HepG2 (cell line): ENCODE measurements around the gene CEBPE. TPM values are rescaled to one million over a fixed set of nuclear protein-coding genes. Genes with fewer than 3 reads are reported as not detected.
A peak's percentile ranks its signal among the peaks of the same experiment; 100 is the strongest.

Source experiments
- ATAC-seq: fragments of 200-7000 bp; cut with Tn5 transposase; 3 replicates; pipeline ENCODE4 v1.9.1; 2020; ENCODE audit warnings: mild to moderate bottlenecking, moderate library complexity
- BruUV-seq: library from RNA; stranded (reverse); fragments of 400-500 nt; replicated peaks from 2 replicates; lab custom pipeline; 2021; lab: Mats Ljungman, UMichigan
- CTCF ChIA-PET: fragments of 300-600 bp; formaldehyde crosslinking; extraction: SDS; loops from one replicate; lab custom pipeline; 2021; ENCODE audit warnings: low total read pairs, inconsistent platforms, low intra/inter-chr PET ratio; lab: Yijun Ruan, JAX
- POLR2A ChIA-PET: fragments of 350-600 bp; sonication (Branson Sonifier 250); formaldehyde crosslinking; loops from one replicate; lab custom pipeline; 2020; ENCODE audit warnings: antibody characterized with exemption, inconsistent platforms; lab: Yijun Ruan, JAX
- DNase-seq: peaks from one replicate; pipeline ENCODE4 v3.0.0-alpha.2; 2015; ENCODE audit warnings: low spot score
- FAIRE-seq: peaks from 3 replicates; lab custom pipeline; 2011; peaks lifted over from hg19 to GRCh38; lab: Jason Lieb, UNC
- H2AFZ ChIP-seq: one replicate; pipeline ENCODE4 v1.6.1; 2011; ENCODE audit warnings: low read length, inconsistent platforms
- H3K27ac ChIP-seq: fragments of 300-600 bp; 3 replicates; pipeline ENCODE4 v1.8.0; 2011; ENCODE audit warnings: mixed run types, mild to moderate bottlenecking, mixed read lengths, low read length, inconsistent platforms; ENCODE audit not compliant: insufficient read depth; ENCODE audit errors: extremely low read length
- H3K27me3 ChIP-seq, 2 experiments: fragments of 200-600 bp in 1 of 2; 2 replicates in 1 of 2; 3 replicates in 1 of 2; pipeline versions ENCODE4 v1.6.0 to v1.8.0; 2011; ENCODE audit warnings: low read length in 2 of 2, mild to moderate bottlenecking in 2 of 2, moderate library complexity in 2 of 2, inconsistent platforms in 1 of 2; ENCODE audit not compliant: insufficient read depth in 2 of 2, control insufficient read depth in 1 of 2
- H3K36me3 ChIP-seq, 2 experiments: fragments of 200-600 bp in 1 of 2; replicated peaks in 1 of 2; 2 replicates in 1 of 2; 3 replicates in 1 of 2; pipeline versions ENCODE4 v1.5.1 to v1.8.0; 2011; ENCODE audit warnings: low read length in 2 of 2, inconsistent platforms in 1 of 2; ENCODE audit not compliant: insufficient read depth in 2 of 2, control insufficient read depth in 1 of 2
- H3K4me1 ChIP-seq: 2 replicates; pipeline ENCODE4 v1.5.1; 2012; ENCODE audit warnings: low read length, inconsistent platforms; ENCODE audit not compliant: insufficient read depth
- H3K4me2 ChIP-seq: 2 replicates; pipeline ENCODE4 v1.6.0; 2011; ENCODE audit warnings: low read depth, low read length, inconsistent platforms
- H3K4me3 ChIP-seq, 3 experiments: fragments of 200-600 bp in 1 of 3; sonication (generic), shearing (Covaris generic) in 1 of 3; replicated peaks in 1 of 3; 2 replicates each; pipeline ENCODE4 v1.5.1; 2011 to 2016; ENCODE audit warnings: low read length in 3 of 3, inconsistent platforms in 2 of 3, low read depth in 2 of 3, mild to moderate bottlenecking in 2 of 3, control low read depth in 1 of 3, mixed read lengths in 1 of 3; ENCODE audit not compliant: insufficient read depth in 1 of 3
- H3K79me2 ChIP-seq: one replicate; pipeline ENCODE4 v1.6.1; 2011; ENCODE audit warnings: low read length, inconsistent platforms; ENCODE audit not compliant: insufficient read depth
- H3K9ac ChIP-seq: 2 replicates; pipeline ENCODE4 v1.6.0; 2011; ENCODE audit warnings: mild to moderate bottlenecking, low read depth, low read length, inconsistent platforms; ENCODE audit not compliant: insufficient read depth
- H3K9me3 ChIP-seq: 2 replicates; pipeline ENCODE4 v1.5.1; 2012; ENCODE audit warnings: mild to moderate bottlenecking, low read length
- H4K20me1 ChIP-seq: 2 replicates; pipeline ENCODE4 v1.6.0; 2011; ENCODE audit warnings: inconsistent platforms, mild to moderate bottlenecking, low read length, moderate library complexity; ENCODE audit not compliant: insufficient read depth
- BRF2 ChIP-seq: sonication (generic); formaldehyde crosslinking; IDR thresholded peaks from 2 replicates; pipeline ENCODE4 v1.8.1; 2022; ENCODE audit warnings: mild to moderate bottlenecking, missing genetic modification reagents
- LRRFIP1 ChIP-seq: sonication (generic); formaldehyde crosslinking; conservative IDR thresholded peaks from 2 replicates; pipeline ENCODE4 v1.4.0; 2020; ENCODE audit warnings: missing genetic modification reagents
- MLLT10 ChIP-seq: sonication (generic); formaldehyde crosslinking; IDR thresholded peaks from 2 replicates; pipeline ENCODE4 v1.4.0; 2020; ENCODE audit warnings: missing genetic modification reagents
- SSRP1 ChIP-seq: IDR thresholded peaks from 2 replicates; pipeline ENCODE4 v1.6.1; 2016; ENCODE audit warnings: control low read depth
- USF2 ChIP-seq, 2 experiments: sonication (generic) in 1 of 2; formaldehyde crosslinking in 1 of 2; IDR thresholded peaks; 2 replicates each; pipeline versions ENCODE4 v1.5.1 to v1.6.1; 2011 to 2020; ENCODE audit warnings: borderline replicate concordance in 1 of 2, low read depth in 1 of 2, low read length in 1 of 2, mild to moderate bottlenecking in 1 of 2, missing genetic modification reagents in 1 of 2, moderate library complexity in 1 of 2
- ZBTB4 ChIP-seq: sonication (generic); formaldehyde crosslinking; IDR thresholded peaks from 2 replicates; pipeline ENCODE4 v1.4.0; 2020; ENCODE audit warnings: missing genetic modification reagents, mild to moderate bottlenecking, borderline replicate concordance
- ZBTB7A ChIP-seq: sonication (generic); formaldehyde crosslinking; IDR thresholded peaks from 2 replicates; pipeline ENCODE4 v1.8.0; 2022; ENCODE audit warnings: mild to moderate bottlenecking, missing genetic modification reagents
- ZNF180 ChIP-seq: sonication (generic); formaldehyde crosslinking; IDR thresholded peaks from 2 replicates; pipeline ENCODE4 v1.4.0; 2020; ENCODE audit warnings: low read depth, missing genetic modification reagents, borderline replicate concordance
- ZNF224 ChIP-seq: sonication (generic); formaldehyde crosslinking; IDR thresholded peaks from 2 replicates; pipeline ENCODE4 v1.5.0; 2020; ENCODE audit warnings: mild to moderate bottlenecking, missing genetic modification reagents
- ZNF326 ChIP-seq: sonication (generic); formaldehyde crosslinking; IDR thresholded peaks from 2 replicates; pipeline ENCODE4 v1.4.0; 2020; ENCODE audit warnings: missing genetic modification reagents, borderline replicate concordance
- ZNF414 ChIP-seq: sonication (generic); formaldehyde crosslinking; IDR thresholded peaks from 2 replicates; pipeline ENCODE4 v1.5.0; 2020; ENCODE audit warnings: missing genetic modification reagents
- WGBS: methylation state at CpG from one replicate; pipeline ENCODE4 v1.1.6; 2017; ENCODE audit warnings: low lambda C conversion rate; 5-methylcytosine and 5-hydroxymethylcytosine counted together
- in situ Hi-C: cut with HindIII; loops from 2 replicates; pipeline ENCODE4 v1.10.0; 2017; ENCODE audit warnings: low pct_unique_long_range_greater_than_20kb; ENCODE audit not compliant: extremely low pct_ligation_motif_present
- intact Hi-C: fragments of 100-400 bp; cut with micrococcal nuclease; formaldehyde crosslinking; loops from one replicate; pipeline ENCODE4 v1.10.0; 2022; ENCODE audit not compliant: unreplicated experiment
- polyA plus RNA-seq, 8 experiments: library from polyadenylated mRNA; depleted of rRNA in 3 of 8; stranded (reverse) in 7 of 8; unstranded in 1 of 8; fragments of >200 nt; fragmentation: Illumina TruSeq in 4 of 8; extraction: Trizol in 4 of 8; gene quantifications; 2 replicates each; pipeline versions ENCODE4 v1.2.1 to v1.2.3, GENCODE V29; 2011 to 2016; ENCODE audit warnings: low read depth in 4 of 8, missing spikeins in 1 of 8, mixed read lengths in 1 of 8; ENCODE audit not compliant: insufficient read depth in 1 of 8
- total RNA-seq, 5 experiments: library from RNA; depleted of rRNA; stranded (reverse); fragments of >200 nt; fragmentation: Illumina TruSeq; extraction: Trizol; gene quantifications; 2 replicates each; pipeline ENCODE4 v1.2.3, GENCODE V29; 2016; ENCODE audit warnings: low read depth in 1 of 5

CEBPE gene
- total and polyA plus RNA-seq, 2 of the 13 experiments (the other 11 are each of a cell fraction or from before 2014, with no cell fraction given) = 0.09 to 0.11 TPM

- H3K4me1 ChIP-seq = peaks cover 42% of the 10 kb centered on the region
- FAIRE-seq (no peak), DNase-seq (no peak), ATAC-seq (peak; percentile 49)
- H3K27ac ChIP-seq = peak overlapping the region; percentile 69
- H3K4me2 ChIP-seq = peak overlapping the region; percentile 97
- WGBS = 65% methylated on average over 5 of the region's 5 CpGs
- peaks cover 37% of the 10 kb centered on the region for H3K79me2 ChIP-seq
- intact Hi-C loops (loop anchor here (1.0 kb wide), 1 partner anchor 22 kb away; no protein-coding TSS in a partner anchor), in situ Hi-C loops (no loop called here)
- CTCF ChIA-PET = interaction anchor here (0.7 to 4.5 kb wide), 4 partner anchors 13 to 115 kb away, joined by 3 to 34 read pairs (median 3); partner anchors contain the start of genes ACIN1 and CEBPE
- H3K9me3 ChIP-seq = no peaks in the 10 kb centered on the region
- H3K9ac ChIP-seq = peak overlapping the region; percentile 89
- POLR2A ChIA-PET = interaction anchor here (0.6 to 5.6 kb wide), 43 partner anchors 9 to 1170 kb away, joined by 3 to 146 read pairs (median 4); partner anchors contain the start of genes ACIN1, AJUBA, BCL2L2 and C14orf119
- peaks cover 19% of the 10 kb centered on the region for H4K20me1 ChIP-seq
- no TSS peak for BruUV-seq
- no peaks in the 10 kb centered on the region; a peak in 1 of 5 replicates for H3K27me3 ChIP-seq
- H3K36me3 ChIP-seq = peaks cover 41 to 72% of the 10 kb centered on the region in 2 experiments
- H2AFZ ChIP-seq = no peak overlapping the region
- H3K4me3 ChIP-seq = peak overlapping the region; percentile 85 to 91 (median 86); a peak in 5 of 6 replicates
- peak; percentile 13; the same call in 1 of the 2 replicates for TF ChIP-seq ZBTB7A
- TF ChIP-seq LRRFIP1 (CRISPR knock-in tag) = 0 out of 2 replicates have a peak, but pooled peaks have one; percentile 82
- no peak for TF ChIP-seq MLLT10
- TF ChIP-seq ZBTB4 (CRISPR knock-in tag) = no peak
- 0 out of 2 replicates have a peak, but pooled peaks have one; percentile 8 for TF ChIP-seq BRF2
- no peak for TF ChIP-seq USF2 (IDR thresholded peaks at IDR 0.05; ENCODE audit: low read depth, low read length)
- TF ChIP-seq USF2 (CRISPR knock-in tag; IDR thresholded peaks at IDR 0.05; ENCODE audit: borderline replicate concordance) = 0 out of 2 replicates have a peak, but pooled peaks have one; percentile 42
- peak; percentile 81; the same call in 1 of the 2 replicates for TF ChIP-seq ZNF326 (CRISPR knock-in tag)
- peak; percentile 19; the same call in 1 of the 2 replicates for TF ChIP-seq ZNF224 (CRISPR knock-in tag)
- TF ChIP-seq ZNF414 (CRISPR knock-in tag) = peak; percentile 3; the same call in 1 of the 2 replicates
- no peak for TF ChIP-seq ZNF180
- TF ChIP-seq SSRP1 (CRISPR knock-in tag) = peak; percentile 86; the same call in 1 of the 2 replicates
Measured at GRCh38 chr14:23071921-23072539, 47.0 kb downstream of the CEBPE start.
